ENCODE results near the gene DCBLD2.
"Not testable (repeated sequence)": the region's sequence is repeated elsewhere in the genome, so short reads cannot be mapped to it uniquely, and the experiment has no call there.

DCBLD2 gene

DNA sequence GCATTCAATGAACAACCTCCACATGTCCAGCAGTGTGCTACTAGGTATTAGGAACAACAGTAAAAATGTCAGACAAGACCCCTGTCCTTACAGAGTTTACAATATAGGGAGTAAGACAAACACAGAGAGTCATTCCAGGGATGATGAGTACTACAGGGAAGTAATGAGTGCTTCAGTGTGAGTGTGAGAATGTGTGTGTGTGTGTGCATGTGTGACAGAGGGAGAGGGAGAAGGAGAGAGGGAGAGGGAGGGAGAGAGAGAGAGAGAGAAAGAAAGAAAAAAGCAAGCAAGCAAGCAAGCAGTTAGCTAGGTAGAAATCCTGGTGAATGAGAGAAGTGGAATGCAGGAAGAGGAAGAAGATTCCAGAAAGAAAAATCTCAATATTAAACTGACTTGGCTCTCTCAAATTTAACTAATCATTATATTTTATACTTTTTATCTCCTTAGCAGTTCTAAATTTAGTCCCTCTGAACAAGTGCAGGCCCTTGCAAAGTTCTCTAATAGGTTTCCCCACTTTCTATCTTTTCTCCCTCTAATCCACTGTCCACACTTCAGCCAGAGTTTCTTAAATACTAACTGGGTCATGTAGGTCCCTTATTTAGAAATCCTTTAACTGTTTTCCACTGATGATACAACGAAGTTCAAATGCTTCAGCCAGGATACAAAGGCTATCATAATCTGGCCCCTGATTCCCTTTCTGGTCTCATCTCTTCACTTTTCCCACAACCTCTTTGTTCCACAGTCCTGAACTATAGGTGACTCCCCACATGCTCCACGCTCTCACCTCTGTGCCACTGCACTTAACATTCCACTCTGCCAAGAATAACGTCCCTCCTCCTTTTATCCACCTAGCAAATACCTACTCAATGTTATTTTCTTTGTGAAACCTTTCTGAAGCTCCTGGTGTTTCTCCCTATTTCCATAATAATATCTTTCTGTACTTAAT, 10.3 kb downstream of the DCBLD2 start:
- DNase-seq: no peak

DNA sequence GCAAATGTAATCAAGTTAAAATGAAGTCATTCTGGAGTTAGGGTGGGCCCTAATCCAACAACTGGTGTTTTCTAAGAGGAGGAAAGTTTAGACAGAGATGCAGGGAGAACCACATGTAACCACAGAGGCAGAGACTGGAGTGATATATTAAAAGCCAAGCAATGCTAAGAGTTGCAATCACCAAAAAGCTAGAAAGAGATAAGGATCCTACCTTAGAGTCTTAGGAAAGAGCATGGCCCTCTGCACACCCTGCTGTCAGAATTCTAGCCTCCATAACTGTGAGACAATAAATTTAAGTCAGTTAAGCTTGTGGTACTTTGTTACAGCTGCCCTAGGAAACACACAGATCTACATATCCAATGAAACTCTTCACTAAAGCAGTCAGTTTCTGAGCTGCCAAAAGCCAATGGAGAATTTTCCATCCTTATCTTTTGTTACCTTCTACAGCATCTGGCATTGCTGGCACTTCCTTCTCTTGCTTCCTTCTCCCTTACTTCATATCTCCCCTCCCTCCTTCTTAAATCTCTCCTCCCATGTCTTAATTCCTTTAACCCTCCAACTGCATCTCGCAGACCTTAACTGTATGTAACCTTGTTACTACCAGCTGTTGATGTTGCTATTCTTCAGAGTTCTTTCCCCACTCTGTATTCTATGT, 11.2 kb downstream of the DCBLD2 start:
- DNase-seq: no peak

DNA sequence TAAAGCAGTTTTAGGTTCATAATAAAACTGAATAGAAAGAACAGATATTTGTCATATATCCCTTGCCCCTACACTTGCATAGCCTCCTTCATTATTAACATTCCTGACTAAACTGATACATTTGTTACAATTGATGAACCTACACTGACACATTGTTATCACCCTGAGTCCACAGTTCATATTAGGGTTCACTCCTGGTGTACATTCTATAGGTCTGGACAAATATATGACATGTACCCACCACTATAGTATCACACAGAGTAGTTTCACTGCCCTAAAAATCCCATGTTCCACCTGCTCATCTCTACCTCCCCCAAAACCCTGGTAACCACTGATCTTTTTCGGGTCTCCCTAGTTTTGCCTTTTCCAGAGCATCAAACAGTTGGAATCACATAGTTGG, 13.8 kb downstream of the DCBLD2 start:
- DNase-seq: no peak

DNA sequence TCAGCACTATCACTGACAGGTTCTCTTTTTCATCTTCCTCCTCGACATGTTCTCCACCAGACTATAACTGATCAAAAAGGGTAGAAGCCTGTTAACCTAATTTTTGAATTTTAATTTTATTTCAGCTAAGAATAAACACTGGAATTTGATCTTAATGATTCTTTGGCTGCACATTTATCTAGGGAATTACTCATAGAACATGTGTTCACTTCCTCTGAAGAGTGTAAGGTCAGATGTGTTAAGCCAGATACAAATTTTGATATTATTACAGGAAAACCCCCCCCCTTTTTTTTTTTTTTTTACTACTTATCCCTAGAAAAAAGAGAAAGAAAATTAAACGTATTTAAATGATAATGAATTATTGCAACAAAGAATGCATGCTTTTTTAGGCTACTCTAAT, 15.0 kb downstream of the DCBLD2 start:
- DNase-seq: no peak

DNA sequence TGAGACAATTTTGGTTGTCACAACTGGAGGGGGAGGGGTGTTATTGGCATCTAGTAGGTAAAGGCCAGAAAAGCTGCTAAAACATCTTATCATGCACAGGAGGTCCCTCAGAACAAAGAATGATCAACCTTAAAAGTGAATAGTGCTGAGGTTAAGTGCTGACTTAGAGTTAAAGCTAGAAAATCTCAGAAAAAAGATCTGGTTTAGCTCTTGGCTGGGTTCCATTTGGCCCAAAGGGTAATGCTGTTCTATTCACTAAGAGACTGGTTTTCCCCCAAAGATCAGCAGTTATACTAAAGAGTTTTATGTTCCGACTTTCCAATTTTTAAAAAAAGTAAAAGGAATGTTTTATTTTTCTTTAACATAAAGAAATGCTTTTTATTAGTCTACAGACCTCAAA, 15.6 kb downstream of the DCBLD2 start:
- DNase-seq: no peak

DNA sequence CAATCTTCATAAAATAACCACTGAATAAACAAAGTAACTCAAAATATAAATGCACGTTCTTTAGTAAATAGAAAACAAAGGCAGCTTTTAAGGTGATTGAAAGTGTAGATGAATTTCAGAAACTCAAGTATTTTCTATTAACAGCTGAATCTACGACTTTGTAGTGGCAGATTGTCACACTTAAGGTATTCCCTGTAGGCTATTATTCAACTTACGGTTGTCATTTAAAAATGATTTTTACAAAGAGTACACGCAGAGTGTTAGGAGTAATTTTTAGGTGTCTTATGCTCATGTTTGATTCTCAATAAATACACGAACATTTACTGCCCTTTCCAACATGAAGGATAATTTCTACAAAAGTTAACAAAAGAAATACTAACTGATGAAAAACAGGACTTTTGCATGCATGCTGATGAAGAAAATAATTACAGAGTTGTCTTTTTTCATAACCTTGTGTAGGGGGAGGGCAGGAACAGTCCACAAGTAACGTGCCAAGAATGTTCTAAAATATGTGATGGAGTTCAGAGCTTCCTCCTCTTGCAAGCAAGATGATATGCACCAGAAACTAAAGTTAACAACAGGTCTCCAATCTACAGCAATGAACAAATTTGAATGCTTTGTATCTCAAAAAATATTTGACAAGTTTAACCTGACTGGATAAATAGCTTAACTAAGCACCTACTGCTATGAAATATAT, 16.7 kb downstream of the DCBLD2 start:
- no peak for DNase-seq

DNA sequence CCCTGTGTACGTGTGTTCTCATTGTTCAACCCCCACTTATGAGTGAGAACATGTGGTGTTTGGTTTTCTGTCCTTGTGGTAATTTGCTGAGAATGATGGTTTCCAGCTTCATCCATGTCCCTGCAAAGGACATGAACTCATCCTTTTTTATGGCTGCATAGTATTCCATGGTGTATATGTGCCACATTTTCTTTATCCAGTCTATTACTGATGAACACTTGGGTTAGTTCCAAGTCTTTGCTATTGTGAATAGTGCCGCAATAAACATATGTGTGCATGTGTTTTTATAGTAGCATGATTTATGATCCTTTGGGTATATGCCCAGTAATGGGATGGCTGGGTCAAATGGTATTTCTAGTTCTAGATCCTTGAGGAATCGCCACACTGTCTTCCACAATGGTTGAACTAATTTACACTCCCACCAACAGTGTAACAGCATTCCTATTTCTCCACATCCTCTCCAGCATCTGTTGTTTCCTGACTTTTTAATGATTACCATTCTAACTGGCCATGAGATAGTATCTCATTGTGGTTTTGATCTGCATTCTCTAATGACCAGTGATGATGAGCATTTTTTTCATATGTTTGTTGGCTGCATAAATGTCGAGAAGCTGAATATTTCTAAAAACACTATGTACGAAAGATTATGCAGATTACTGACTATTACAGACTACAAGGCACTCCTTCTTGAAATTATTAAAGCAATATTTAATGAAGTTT, 18.7 kb downstream of the DCBLD2 start:
- not testable (repeated sequence) for DNase-seq

DNA sequence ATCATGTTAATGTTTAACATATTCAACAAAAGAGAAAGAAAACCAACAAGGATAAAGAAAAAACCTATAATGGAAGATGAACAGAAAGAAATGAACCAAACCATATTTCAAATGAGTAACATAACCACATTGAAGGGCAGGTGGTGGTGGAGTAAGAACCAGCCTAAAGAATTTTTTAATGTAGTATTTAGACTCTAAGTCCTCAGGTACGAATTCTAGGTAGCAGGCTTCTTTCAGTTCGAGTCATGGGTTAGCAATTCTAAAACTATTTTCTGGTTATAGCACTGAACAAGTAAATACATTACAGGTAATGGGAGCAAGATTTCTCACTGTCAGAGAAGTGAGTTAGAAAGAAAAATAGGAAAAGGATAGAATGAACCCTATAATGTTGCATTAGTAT, 24.4 kb downstream of the DCBLD2 start:
- DNase-seq: peak; percentile 39

DNA sequence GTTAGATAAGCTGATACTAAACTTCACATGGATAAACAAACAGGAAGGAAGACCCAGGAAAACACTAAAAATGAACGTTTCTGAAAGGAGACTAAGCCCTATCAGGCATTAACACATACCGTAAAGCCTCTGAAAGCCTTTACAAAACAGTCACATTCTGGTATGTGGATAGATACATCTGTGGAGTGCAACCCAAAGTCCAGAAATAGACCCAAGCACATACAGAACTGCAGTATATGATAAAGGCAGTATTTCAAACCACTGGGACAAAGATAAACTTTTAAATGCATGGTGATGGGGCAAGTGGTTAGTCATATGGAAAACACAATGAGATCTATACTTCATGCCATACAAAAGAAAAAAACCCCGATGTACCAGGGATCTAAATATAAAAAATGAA, 26.0 kb downstream of the DCBLD2 start:
- DNase-seq: no peak

DNA sequence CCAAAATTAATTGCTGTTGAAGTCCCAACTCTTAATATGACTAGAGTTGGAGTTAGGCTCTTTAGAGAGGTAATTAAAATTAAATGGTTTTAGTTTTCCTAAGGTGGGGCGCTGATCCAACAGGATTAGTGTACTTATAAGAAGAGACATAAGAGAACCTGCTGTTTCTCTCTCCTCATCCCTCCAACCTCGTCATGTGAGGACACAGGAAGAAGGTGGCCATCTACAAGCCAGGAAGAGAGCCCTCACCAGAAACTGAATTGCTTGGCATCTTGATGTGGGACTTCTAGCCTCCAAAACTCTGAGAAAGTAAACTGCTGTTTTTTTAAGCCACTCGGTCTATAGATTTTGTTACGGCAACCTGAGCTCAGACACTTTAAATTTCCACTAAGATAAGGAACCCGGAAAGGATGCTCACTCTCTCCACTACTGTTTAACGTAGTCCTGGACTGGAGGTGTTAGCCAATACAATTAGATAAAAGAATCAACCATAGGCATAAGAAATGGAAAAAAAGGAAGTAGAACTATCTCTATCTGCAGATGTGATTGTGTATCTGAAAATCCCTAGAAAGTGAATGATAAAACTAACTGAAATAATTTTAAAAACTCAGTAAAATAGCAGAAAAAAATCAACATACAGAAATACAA, 26.8 kb downstream of the DCBLD2 start:
- no peak for DNase-seq

DNA sequence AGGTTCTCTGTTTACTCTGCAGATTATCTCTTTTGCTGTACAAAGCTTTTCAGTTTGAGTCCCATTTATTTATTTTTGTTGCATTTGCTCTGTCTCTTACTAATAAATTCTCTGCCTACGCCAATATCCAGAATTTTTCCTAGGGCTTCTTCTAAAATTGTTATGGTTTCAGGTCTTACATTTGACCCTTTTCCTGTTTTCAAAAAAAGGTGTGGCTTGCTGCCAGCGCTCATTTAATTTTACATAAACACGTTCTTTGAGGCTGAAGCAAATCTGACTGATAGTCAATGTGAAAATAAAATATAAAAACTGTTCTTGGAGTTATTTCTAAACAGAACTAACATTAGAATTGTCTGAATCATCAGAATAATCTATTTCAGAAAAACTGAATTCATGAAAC, 32.1 kb downstream of the DCBLD2 start:
- no peak for DNase-seq

DNA sequence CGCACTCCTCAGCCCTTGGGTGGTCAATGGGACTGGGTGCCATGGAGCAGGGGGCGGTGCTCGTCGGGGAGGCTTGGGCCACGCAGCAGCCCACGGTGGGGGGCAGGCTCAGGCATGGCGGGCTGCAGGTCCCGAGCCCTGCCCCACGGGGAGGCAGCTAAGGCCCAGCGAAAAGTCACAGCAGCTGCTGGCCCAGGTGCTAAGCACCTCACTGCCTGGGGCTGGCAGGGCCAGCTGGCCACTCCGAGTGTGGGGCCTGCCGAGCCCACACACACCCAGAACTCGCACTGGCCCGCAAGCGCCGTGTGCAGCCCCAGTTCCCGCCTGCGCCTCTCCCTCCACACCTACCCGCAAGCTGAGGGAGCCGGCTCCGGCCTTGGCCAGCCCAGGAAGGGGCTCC, 43.5 kb downstream of the DCBLD2 start:
- not testable (repeated sequence) for DNase-seq

DNA sequence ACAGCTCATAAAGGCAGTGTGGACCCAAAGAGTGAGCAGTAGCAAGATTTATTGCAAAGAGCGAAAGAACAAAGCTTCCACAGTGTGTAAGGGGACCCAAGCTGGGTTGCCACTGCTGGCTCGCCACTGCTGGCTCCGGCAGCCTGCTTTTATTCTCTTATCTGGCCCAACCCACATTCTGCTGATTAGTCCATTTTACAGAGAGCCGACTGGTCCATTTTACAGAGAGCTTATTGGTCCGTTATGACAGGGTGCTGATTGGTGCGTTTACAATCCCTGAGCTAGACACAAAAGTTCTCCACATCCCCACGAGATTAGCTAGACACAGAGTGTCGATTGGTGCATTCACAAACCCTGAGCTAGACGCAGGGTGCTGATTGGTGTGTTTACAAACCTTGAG, 44.2 kb downstream of the DCBLD2 start:
- DNase-seq: not testable (repeated sequence)

DNA sequence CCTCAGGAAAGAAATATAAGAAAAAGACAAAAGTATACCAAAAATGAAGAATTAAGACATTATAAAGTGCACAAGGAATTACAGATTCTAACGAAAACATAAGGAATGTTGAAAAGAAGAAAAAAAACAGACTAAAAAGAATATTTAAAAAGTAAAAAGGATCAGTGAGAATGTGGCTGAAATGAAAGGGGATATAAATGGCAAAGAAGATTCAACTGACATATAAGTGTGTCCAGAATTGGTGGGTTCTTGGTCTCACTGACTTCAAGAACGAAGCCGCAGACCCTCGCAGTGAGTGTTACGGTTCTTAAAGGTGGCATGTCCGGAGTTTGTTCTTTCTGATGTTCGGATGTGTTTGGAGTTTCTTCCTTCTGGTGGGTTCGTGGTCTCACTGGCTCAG, 44.8 kb downstream of the DCBLD2 start:
- no peak for DNase-seq

DNA sequence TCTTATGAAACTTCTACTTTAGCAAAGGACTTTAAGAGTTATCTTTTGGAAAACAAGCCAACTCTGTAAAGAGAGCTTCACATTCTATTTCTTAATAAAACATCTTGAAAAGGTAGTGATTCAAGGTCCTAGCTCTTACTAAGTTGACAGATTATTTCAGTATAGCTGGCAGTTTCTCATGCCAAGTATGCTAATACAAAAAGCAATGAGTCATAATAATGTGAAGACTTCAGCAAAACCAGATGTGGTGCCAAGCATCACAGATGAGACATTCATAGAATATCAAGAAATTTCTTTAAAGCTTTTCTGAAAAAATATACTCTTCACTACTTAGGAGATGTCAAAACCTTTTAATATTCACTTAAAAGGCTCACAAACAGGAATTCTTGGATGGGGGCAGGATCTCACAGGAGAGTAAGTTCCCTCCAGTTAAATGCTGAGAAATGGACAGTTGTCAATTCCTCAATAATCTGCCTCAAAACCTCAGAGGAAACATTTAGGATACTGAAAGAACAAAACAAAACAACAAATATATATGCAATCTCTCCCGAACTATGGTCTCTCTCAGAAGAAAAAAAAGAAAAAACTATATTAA, 45.6 kb downstream of the DCBLD2 start:
- no peak for DNase-seq

DNA sequence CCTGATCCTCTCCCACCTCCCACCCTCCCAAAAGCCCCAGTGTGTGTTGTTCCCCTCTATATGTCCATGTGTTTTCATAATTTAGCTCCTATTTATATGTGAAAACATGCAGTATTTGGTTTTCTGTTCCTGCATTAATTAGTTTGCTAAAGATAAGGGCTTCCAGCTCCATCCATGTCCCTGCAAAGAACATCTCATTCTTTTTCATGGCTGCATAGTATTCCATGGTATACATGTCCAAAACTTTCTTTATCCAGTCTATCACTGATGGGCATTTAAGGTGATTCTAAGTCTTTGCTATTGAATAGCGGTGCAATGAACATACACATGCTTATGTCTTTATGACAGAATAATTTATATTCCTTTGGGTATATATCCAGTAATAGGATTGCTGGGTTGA, 53.4 kb downstream of the DCBLD2 start:
- DNase-seq: no peak

DNA sequence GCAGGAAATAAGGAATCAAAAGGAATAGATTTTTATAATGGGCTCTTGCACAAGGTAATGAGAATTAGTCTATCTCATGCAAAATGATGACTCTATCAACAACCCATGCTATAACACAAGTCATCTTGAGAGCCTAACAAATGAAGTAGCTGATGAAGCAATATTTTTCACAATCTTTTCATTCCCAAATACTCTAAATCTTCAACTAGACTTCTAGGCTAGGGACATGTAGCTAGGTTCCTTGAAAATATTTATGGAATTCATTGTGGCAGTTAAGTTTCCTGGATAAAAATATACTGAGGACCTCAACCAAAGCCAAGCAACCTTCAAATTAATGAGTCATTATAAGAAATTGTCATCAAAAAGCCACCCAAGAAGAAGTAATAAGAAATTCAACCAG, 55.4 kb downstream of the DCBLD2 start:
- no peak for DNase-seq

DNA sequence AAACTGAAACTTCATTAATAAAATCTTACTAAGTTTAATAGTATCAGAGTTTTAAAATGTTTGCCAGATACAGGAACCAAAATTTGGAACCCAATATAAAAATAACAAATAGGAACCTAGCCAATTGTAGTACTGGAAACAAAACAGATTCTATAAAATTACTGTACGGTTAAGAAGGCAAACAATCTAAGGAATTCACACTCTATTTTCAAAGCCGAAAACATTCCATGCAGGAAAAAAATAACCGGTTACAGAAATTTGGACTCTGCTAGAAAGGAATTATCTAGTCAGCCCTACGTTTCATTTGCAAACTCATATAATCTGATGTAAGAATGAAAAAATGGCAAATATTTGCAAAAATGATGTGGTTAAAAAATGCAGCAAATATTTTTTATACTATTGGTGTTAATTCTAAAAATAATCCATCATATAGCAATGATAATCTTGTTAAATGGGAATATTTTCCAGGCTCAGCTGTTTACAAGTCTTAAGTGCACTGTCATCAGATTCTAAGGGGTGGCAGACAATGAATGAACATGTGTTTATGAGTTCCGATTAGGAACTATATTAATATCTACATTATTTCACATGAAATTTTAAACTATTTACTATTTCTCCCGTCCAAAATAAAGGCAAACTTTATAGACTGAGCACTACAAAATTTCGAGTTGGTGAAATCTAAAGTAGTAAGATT, 58.1 kb downstream of the DCBLD2 start:
- no peak for DNase-seq

DNA sequence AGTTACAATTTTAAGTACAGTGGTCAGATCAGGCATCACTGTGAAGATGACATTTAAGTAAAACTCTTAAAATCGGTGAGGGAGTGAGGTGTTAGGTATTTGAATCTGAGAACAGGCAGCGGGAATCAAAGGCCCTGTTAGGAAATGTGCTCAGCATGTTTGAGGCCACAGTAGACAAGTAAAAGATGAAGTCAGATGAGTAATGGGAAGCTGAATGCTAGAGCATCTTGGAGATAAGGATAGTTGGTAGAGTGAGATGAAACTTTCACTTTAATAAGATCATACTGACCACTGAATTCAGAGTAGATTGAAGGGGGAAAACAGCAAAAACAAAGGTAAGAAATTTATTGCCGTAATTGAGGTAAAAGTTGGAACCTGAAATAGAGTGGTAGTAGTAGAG, 61.6 kb downstream of the DCBLD2 start:
- DNase-seq: no peak

DNA sequence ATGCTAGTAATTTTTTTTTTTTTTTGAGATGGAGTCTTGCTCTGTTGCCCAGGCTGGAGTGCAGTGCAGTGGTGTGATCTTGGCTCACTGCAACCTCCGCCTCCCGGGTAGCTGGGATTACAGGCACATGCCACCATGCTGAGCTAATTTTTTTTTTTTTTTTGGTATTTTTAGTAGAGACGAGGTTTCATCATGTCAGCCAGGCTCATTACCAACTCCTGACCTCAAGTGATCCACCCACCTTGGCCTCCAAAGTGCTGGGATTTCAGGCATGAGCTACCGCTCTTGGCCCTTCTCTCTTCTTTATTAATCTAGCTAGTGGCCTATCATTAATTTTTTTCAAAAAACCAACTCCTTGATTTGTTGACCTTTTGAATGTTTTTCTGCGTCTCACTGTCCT, 70.4 kb downstream of the DCBLD2 start:
- not testable (repeated sequence) for DNase-seq

DNA sequence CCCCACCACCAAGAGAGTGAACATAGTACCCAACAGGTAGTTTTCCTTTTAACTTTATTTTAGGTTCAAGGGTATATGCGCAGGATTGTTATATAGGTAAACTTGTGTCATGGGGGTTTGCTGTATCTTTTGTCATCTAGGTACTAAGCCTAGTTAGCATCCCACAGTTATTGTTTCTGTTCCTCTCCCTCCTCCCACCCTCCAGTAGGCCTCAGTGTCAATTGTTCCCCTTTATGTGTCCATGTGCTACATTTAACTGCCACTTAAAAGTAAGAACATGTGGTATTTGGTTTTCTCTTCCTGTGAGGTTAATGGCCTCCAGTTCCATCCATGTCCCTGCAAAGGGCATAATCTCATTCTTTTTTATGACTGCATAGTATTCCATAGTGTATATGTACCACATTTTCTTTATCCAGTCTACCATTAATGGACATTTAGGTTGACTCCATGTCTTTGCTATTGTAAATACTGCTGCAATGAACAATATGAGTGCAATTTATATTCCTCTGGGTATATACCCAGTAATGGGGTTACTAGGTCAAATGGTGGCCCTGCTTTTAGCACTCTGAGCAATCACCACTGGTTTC, 72.2 kb downstream of the DCBLD2 start:
- DNase-seq: no peak
